D721Med (cell line): ENCODE results near the gene LRMDA.
A peak's percentile ranks its signal among the peaks of the same experiment; 100 is the strongest.

Experiments
- DNase-seq: peaks from one replicate; pipeline ENCODE4 v3.0.0; 2011; ENCODE audit warnings: low spot score; ENCODE audit not compliant: insufficient read length
- FAIRE-seq: peaks from 2 replicates; lab custom pipeline; 2011; peaks lifted over from hg19 to GRCh38; lab: Jason Lieb, UNC
- TF ChIP-seq, protein P1 (sequence below): IDR thresholded peaks from 2 replicates; pipeline ENCODE4 v1.5.1; 2012; ENCODE audit warnings: mild to moderate bottlenecking, control low read depth; ENCODE audit not compliant: insufficient read depth; ENCODE audit errors: missing control alignments

The LRMDA gene

DNA sequence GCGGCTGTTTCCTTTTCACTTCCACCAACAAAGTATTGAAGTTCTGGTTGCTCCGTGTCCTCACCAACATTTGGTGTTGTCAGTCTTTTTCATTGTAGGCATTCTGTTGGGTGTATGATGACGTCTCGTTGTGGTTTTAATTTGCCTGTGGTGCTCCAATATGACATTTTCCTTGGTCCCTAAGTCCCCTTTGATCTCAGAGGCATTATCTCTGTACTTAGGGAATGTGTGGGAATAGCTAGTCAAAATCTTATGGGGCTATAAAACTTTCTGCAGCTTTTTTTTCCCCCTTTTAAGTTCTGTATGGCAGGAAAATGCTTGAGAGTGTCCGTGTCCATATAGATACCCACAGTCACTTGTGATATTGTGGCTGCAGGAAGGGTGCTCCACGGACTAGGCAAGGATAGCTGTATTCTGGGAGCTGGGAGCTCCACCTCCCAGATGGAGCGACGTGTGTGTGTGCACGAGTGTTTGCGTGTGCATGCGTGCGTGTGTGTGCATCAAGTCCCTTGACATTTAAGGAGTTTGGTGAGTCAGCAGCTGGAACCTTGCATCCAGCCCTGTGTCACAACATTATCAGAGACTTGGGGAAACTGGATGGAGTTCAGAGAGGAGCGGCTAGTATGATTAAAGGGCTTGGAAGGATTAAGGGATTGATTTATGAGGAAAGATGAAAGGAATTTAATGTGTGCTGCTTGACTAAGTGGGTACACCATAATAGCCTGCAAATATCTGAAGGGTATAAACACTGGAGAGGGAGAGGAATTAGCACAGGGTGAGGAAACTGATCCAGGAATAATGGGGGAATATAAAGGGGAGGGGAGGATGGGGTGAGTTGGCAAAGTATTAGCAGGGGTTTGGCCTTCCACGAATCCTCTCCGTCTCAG is 66.8 kb downstream of the LRMDA start:
- TF ChIP-seq, protein P1, sequence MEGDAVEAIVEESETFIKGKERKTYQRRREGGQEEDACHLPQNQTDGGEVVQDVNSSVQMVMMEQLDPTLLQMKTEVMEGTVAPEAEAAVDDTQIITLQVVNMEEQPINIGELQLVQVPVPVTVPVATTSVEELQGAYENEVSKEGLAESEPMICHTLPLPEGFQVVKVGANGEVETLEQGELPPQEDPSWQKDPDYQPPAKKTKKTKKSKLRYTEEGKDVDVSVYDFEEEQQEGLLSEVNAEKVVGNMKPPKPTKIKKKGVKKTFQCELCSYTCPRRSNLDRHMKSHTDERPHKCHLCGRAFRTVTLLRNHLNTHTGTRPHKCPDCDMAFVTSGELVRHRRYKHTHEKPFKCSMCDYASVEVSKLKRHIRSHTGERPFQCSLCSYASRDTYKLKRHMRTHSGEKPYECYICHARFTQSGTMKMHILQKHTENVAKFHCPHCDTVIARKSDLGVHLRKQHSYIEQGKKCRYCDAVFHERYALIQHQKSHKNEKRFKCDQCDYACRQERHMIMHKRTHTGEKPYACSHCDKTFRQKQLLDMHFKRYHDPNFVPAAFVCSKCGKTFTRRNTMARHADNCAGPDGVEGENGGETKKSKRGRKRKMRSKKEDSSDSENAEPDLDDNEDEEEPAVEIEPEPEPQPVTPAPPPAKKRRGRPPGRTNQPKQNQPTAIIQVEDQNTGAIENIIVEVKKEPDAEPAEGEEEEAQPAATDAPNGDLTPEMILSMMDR, result no peak
- FAIRE-seq (no peak), DNase-seq (peak; percentile 22)

- FAIRE-seq (no peak), DNase-seq (no peak)
- TF ChIP-seq, protein P1, result no peak
These were observed 67.5 kb downstream of the LRMDA start for GRCh38 chr10:75498884-75499350.

GRCh38 chr10:75499556-75500160 is 68.2 kb downstream of the LRMDA start:
- DNase-seq, result no peak
- TF ChIP-seq, protein P1, result no peak
- FAIRE-seq, result no peak

GRCh38 chr10:75502389-75502788 is 71.0 kb downstream of the LRMDA start:
- no peak for DNase-seq

DNA sequence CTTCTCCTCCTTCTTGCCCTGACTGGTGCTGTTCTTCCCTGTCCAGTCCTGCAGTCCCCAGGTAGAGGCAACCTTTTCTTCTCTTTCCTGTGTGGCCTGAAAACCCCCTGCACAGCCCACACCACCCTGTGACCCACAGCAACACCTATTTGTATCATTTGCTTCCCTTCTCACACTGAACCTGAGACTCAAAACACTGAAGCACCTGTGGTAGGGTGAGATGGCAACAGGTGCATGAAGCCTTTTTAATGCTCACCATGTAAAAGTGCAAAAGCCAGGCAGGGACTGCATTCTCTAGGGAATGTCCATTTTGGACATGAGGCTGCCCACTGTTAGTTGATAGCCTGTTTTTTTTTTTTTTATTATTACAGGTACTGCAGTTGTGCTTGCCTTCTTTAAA is 71.4 kb downstream of the LRMDA start:
- DNase-seq, result no peak
- TF ChIP-seq, protein P1, result no peak
- no peak for FAIRE-seq

More at GRCh38 chr10:75502389-75502788, 71.0 kb downstream of the LRMDA start:
- TF ChIP-seq, protein P1, result no peak
- FAIRE-seq, result no peak

DNA sequence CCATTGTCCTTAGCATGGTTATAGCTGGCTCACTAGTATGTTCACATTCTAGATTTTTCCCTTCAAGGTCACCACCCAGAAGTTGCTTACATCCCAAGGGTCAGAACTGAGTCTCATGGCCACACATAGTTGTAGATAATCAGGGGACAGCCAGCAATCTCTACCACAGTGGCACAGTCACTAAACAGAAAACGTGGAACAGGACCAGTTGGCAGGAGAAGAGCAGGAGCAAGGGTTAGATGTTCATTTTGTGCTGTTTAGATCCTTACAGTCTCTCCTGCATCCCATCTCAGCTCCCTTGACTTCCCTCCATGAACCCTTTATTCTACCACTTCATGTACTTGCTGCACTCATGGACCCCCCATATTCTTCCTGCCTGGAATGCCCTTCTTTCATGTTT is 73.9 kb downstream of the LRMDA start:
- FAIRE-seq (no peak), DNase-seq (no peak)
- TF ChIP-seq, protein P1, result no peak
